M059J (cell line): ENCODE measurements around the gene MICAL3. TPM values are rescaled to one million over a fixed set of nuclear protein-coding genes. Genes with fewer than 3 reads are reported as not detected.
"Not testable (repeated sequence)": the region's sequence is repeated elsewhere in the genome, so short reads cannot be mapped to it uniquely, and the experiment has no call there.

Experiments
- DNase-seq: peaks from one replicate; pipeline ENCODE4 v3.0.0-alpha.2; 2012; ENCODE audit warnings: low read depth
- total RNA-seq: library from RNA; depleted of rRNA; stranded (reverse); fragments of >200 nt; shearing (Covaris generic); gene quantifications from 2 replicates; pipeline ENCODE4 v1.2.3, GENCODE V29; 2014

Gene MICAL3
- total RNA-seq, 1 experiment from 2014 or later = 33.6 TPM

DNA sequence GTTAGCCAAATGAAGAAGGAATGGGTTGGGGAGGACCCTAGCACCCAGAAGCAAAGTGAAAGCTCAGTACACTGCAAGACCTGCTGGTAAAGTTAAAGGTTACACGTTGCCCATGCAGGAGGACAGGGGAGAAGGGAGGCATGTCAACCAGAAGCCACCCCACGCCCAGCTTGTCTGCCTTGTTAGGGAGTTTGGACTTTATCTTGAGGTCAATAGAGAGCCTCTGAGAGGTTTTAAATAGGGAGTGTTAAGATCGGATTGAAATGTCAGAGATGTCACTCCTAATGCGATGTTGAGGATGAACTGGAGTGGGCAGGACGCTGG, 34.7 kb upstream of the MICAL3 start:
- DNase-seq = no peak

- no peak for DNase-seq
Observed at GRCh38 chr22:18058371-18059093, 34.2 kb upstream of the MICAL3 start.

DNA sequence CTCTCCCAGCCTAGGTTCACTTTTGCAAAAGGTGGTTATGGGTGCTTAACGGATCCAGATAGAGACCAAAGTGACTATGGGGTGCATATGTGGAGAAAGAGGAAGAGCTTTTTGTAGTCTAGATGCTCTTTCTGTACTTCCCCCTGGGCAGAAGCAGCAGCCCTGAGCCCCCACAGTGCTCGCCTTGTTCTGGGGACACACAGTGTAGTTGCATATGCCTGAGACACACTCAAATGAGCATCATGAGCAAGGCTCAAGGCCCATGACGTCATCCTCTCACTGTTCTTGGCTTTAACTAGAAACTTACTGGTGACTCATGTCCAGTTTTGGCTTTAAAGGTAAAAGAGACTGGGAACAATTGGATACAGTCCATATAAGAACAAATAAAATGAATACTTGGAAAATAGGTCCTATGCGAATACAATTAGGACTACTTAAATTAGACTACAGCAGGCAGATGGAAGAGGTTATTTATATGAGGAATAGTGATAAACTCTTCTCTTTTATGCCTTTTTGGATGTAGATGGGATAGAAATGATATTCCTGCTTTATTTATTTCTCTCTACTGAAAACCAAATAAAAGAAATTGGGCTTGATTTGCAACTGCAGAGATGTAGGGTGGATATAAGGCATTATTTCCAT, 33.3 kb upstream of the MICAL3 start:
- peak; percentile 99 for DNase-seq

GRCh38 chr22:18056807-18057474, 32.6 kb upstream of the MICAL3 start:
- peak; percentile 49 for DNase-seq

DNA sequence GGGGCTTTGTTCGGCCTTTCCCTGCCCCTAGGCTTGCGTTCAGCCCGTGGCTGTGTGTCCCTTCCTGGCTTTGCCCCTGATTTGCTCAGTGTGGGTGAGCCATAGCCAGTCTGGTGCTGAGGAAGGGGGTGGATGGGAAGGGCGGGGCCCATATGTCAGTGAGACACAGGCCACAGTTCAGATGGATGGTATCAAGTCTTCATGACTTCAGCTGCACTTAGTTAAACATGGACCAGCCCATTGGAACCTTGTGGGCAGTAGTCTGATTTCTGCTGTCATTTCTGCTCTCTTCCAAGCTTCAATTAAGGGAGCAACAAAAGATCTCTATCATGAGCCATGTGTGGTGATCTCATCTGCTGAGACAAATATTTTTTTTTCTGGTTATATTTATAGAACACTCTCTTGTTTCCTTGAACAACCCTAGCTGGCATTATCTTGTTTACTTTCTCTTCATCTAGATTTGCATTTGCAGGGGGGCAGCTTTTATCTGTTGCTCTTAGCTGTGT, 31.9 kb upstream of the MICAL3 start:
- DNase-seq = peak; percentile 86

- no peak for DNase-seq
Observed at GRCh38 chr22:18055619-18056160, 31.3 kb upstream of the MICAL3 start.

GRCh38 chr22:18053216-18053946, 29.0 kb upstream of the MICAL3 start:
- not testable (repeated sequence) for DNase-seq

GRCh38 chr22:18051113-18051512, 26.8 kb upstream of the MICAL3 start:
- not testable (repeated sequence) for DNase-seq

GRCh38 chr22:18050065-18050464, 25.7 kb upstream of the MICAL3 start:
- DNase-seq = no peak

GRCh38 chr22:18048441-18048898, 24.1 kb upstream of the MICAL3 start:
- DNase-seq = no peak

DNA sequence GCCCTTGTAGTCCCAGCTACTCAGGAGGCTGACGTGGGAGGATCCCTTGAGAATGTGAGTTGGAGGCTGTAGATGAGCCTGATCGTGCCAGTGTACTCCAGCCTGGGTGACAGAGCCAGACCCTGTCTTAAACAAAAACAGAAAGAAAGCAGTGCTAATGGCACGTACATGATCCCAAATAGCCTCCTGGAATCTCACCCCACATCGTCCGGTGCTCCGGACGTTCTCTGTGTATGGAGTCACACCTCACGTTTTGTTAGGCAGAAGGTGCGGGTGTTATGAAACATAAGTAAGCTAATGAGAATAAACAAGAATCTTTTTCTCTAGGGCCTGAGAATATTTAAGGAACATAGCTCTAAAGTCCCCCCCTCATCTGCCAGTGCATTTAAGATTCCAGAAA, 23.7 kb upstream of the MICAL3 start:
- no peak for DNase-seq

DNA sequence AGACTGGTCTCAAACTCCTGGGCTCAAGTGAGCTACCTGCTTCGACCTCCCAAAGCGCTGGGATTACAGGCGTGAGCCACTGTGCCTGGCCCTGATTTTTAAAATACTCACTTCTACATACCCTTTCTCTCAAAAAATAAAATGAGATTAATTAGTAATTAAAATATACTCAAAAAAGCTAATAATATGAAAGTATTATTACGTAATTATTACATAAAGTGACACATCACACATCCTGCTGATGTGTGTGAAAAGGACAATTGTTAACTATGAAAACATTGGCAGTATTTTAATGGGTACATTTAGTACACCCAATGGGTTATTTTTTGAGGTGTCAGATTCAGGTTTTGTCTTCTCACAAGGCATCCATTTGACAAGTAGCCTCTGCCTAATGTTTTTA, 21.4 kb upstream of the MICAL3 start:
- DNase-seq = no peak

DNA sequence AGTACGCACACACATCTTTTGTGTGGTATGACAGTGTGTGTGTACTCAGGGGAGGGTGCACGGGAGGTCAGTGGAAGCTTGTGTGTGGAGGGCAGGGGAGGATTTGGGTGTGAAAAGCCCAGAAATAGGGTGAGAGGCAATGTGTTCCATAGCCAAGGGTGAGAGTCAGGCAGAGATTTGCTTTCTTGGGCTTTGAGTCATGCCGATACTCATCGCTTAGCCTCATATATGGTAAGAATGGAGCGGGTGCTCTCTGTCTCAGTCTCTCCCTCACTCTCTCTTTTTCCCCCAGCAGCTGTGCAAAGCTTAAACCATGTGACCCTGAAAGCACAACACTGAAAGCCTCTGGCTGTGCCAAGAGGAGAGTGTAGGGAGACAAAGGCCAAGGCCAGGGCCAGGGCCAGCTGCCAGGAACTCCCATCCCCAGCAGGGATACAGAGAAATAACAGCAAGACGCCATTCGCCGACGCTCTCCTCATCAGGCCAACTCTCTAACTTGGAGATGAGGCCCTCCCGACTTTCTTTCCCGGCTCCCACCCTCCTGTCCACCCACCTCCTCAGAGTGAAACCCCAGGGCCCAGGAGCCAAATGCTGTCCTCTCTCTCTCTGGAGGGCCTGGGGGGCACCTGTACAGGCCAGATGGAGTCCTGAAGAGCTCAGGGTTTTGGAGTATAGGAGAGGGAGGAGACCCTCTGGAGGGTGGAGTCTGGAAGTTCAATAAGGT, 20.3 kb upstream of the MICAL3 start:
- no peak for DNase-seq

DNA sequence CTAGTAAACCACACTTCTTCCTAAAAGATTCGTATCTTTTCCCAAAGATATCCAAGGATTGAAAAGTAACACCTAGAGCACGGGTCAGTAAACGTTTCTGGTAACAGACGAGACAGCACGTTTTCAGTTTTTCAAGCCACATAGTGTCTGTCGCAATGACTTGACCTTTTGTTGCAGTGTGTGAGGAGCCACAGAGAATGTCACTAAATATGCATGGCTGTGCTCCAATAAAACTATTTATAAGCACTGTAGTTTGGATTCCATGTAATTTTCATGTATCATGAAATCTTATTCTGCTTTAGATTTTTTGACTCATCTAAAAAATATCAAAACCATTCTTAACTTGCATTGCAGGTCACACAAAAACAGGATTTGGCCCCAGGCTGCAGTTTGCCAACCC, 18.3 kb upstream of the MICAL3 start:
- peak; percentile 78 for DNase-seq

- not testable (repeated sequence) for DNase-seq
Observed at GRCh38 chr22:18040898-18041297, 16.5 kb upstream of the MICAL3 start.

DNA sequence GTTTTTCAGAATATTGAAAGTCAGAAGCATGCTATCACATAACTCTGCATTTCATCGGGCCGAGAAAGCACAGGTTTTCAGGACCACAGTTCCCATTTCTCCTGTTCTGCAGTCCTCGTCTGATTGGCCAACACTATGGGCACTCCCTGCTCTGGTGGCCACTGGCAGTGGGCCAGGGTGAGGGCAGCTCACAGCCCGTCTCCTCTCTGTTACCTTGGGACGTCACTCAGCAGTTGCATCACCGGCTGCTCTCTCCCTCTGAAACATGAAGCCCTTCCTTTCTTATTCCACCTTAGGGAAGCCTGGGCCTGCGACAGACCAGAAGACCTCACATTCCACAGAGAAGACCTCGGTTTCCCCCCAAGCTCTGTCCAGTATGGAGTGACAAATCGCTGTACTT, 11.4 kb upstream of the MICAL3 start:
- peak; percentile 40 for DNase-seq

GRCh38 chr22:18034076-18034475, 9.7 kb upstream of the MICAL3 start:
- DNase-seq = no peak

DNA sequence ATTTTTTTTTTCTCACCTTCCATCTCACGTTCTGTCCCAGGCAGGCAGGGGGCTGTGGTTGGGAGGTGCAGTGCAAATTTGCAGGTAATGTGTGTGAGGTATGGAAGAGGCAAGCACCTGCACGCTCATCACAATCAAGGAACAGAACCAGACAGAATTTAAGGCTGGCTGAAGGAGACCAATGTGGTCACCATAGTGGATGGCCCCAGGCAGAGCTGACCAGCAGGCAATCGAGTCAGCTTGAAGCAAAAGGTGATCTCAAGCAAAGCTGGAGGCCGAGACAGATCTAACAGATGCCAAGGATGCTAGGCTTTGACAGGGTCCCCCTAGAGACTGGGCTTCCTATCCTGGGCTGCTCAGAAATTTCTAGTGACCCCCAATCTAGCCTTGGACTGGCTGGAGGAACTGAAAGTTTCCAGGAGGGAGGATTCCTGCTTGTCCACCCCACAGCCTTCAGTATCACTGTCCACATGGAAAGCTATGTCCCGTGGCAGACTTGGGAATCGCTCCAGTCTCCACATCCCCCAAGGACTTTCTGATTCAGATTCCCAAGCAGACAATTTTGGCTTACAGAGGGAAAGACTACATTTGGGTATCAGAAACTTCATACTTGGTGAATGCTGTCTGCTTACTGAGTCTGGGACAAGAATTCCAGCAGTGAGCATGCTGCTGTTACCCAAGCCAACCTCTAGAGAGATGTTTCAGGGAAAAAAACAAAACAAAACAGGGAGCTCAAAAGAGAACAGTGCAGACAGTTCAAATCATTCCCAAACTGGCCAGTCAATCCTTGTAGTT, 9.0 kb upstream of the MICAL3 start:
- DNase-seq = peak; percentile 30

- peak; percentile 92 for DNase-seq
Observed at GRCh38 chr22:18032455-18033101, 8.2 kb upstream of the MICAL3 start.
